HG03378 (cell line): ENCODE results near the gene DENND1A.

ENCODE experiments used
- ATAC-seq: cut with Tn5 transposase; IDR thresholded peaks from one replicate; pipeline ENCODE4 v1.9.1; 2021; ENCODE audit warnings: mild to moderate bottlenecking, moderate library complexity; ENCODE audit not compliant: unreplicated experiment

The DENND1A gene

DNA sequence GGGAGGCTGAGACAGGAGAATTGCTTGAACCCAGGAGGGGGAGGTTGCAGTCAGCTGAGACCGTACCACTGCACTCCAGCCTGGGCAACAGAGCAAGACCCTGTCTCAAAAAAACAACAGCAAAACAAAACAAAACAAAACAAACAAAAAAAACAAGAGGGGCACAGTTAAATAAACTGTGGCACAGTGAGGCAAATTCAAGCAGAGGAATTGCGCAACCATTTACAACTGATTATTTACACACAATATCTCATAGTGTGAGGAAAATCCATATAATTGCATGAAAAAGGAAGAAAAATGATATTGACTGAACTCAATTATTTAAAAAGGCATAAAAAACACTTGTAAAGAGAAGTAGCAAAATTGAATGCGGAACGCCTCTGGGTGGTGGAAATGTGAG, 412.4 kb downstream of the DENND1A start:
- ATAC-seq, result no peak

GRCh38 chr9:123514766-123515165, 415.2 kb downstream of the DENND1A start:
- ATAC-seq, result no peak

- no peak for ATAC-seq
Observed at GRCh38 chr9:123513554-123513953, 416.4 kb downstream of the DENND1A start.

DNA sequence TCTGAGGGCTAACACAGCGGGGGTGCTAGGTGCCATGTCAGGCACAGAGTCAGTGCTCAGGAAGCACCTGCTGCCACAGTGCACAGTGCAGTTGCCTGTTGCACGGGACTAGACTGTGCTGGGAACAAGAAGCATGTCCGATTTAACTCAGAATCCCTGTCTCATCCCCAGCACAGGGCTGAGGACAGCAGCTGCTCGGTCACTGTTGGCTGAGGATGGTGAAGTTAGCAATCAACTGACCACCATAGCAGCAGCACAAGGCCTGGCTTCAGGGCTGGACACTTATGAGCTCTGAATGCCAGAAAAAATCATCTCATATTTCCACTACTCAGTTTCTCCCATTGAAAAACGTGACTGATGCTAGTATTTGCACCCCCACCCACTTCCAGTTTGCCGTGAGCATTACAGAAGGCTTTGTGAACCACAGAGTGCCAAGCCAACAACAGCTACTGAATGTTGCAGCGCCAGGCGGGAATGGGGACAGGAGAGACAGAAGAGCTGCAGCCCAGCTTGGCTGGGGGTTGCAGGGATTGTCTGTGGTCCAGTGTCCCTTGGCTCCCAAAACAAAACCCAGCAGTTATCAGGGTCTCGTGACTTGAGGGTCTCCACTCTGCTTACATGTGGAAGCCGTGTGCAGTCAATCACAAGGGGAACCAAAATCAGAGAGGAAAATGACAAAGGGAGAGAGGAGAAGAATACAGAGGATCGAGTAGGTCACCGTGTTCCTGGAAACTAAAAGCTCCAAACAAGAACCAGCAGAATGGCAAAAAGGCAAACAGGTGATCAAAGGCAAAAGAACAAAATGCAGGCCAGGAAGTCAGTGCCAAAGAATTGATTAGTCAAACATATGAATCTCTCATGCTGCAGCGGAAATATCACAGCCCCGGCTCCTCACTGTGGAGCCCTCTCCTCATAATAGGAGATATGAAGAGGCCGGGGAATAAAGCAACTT, 418.3 kb downstream of the DENND1A start:
- ATAC-seq, result no peak

GRCh38 chr9:123509646-123510045, 420.3 kb downstream of the DENND1A start:
- no peak for ATAC-seq

DNA sequence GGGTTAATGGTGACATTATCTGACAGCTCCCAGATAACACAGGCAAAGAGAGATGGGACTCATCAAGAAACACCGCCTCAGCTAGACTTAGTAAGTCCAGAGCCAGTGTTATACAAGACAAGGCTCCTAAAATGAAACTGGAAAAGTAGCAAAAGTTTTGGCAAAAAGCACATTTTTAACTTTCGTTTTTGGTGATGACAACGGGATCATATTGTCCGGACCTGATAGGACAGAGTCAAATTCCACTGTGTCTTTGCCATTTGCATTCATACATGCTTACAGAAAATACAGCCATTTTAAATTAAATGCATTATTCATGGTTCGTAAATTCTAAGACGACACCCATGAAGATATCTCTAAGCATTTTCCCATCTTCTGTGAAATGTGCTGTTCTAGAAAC, 421.9 kb downstream of the DENND1A start:
- no peak for ATAC-seq

DNA sequence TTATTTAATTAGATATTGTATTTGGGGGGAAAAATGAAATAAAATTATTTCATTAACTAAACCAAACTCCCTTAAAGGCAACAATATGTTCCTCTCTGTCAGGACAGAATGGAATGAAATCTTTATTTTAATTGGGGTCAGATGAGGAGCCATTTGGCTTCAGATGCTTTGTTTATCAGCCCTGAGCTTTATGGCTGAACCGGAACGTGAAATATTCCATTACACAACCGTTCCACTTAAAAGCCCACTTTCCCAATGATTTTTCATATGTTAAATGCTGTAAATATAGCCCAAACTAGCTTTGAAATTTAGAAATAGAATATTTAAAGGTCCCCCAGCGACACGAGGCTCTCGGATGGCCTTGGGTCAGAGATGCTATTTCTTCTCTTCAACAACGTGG, 424.4 kb downstream of the DENND1A start:
- ATAC-seq, result no peak

DNA sequence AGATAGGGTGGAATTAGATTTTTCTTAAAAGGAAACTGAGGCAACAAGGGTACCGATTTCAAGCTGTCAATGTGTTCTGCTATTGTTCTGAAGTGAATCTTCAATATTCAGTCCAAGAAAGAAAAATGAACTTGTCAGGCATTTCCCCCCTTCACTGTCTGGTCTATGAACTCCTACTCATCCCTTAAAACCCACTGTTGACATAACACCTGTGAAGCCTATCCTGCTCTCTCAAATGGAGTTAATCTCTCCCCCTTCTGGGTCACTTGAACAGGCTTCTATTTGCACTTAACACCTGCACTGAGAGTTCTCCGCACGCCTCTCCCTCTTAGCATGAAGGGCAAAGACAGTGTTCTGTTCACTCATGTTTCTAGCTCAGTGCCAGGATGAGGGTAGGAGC, 429.6 kb downstream of the DENND1A start:
- ATAC-seq, result no peak

GRCh38 chr9:123497830-123498229, 432.1 kb downstream of the DENND1A start:
- no peak for ATAC-seq

DNA sequence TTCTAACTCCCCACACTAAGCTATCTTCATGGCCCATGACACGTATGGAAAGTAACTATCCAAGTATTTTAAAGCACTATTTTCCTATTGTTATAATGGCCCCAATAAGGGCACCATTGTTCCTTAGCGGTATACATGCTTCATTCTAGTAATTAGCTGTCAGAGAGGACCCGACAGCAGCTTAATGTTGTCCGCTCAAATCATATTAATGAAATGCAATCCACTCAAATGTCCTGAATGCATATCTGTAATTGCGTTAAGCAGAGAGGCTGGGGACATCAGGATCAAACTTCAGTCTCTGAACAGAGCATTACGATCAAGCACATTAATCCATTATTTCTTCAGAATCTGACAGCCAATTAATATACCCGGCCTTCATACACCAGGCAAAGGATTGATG, 434.2 kb downstream of the DENND1A start:
- ATAC-seq, result no peak

DNA sequence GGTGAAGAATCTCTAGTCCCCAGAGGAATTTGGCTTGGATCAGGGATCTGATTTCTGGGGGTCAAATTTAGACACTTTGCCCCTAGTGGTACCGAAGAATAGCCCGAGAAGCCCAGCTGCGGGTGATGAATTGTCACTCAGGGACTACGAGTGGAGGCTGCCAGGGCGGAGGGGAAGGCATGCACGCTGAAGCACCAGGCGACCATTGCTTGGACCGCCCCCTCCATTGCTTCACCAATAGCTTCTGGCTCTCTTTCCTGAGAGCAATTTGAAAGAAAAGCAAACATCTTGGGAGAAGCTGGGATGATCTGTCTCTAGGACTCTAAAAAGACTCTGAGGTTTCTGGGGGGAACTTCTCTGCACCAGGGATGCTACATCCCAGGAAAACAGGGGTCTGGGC, 436.3 kb downstream of the DENND1A start:
- ATAC-seq, result no peak

DNA sequence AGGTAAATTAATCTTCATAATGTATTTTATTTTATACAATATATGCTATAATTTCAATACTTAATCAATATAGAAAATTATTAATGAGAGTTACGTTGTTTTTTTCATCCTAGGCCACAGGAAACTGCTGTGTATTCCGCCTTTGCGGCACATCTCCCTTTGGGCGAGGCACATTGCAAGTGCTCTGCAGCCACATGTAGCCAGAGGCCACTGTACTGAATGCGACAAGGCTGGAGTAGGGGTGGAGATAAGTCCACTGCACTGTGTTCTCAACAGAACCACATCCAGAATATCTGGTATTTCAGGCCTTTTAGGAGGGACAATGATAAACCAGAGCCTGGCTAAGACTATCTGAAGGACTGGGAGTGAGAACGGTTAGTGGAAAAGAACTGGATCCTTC, 439.2 kb downstream of the DENND1A start:
- ATAC-seq, result no peak

GRCh38 chr9:123488722-123489321, 441.1 kb downstream of the DENND1A start:
- ATAC-seq, result no peak

GRCh38 chr9:123487944-123488548, 441.9 kb downstream of the DENND1A start:
- ATAC-seq, result no peak

DNA sequence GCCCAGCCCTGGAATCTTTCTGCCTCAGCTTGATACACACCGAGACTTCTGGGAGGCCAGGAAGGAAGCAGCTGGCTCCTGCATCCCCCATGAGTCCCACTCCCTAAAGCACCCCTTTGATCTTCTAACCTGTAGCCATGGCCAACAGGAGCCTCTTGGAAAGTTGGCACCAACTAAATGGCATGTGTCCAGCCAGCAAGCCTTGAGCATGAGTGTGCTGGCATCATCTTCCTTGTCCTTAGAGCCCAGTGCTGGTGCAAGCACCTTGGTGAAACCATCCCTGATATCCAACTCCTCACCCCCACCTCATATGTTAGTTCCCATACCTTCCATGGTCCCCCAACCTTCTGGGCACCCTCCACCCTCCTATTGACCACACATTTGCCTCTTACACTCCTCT, 443.5 kb downstream of the DENND1A start:
- no peak for ATAC-seq

DNA sequence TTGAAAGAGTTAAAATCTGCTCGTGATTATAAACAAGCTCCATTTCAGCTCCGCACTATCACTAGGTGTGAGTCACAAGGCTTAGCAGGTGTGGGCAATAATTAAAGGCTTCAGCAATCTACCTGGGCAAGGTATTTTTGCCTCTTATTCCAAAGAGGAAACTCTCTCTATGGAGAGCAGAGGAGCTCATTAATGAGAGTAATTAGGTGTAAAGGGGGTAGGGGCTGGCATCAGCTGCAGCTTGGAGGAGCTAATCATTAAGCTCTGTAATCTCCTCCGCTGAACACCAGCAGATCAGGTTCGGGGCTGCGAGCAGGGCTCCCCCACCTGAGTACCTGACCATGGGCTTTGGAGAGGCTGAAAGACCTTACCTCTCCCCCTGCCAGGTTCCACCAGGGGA, 444.7 kb downstream of the DENND1A start:
- no peak for ATAC-seq

DNA sequence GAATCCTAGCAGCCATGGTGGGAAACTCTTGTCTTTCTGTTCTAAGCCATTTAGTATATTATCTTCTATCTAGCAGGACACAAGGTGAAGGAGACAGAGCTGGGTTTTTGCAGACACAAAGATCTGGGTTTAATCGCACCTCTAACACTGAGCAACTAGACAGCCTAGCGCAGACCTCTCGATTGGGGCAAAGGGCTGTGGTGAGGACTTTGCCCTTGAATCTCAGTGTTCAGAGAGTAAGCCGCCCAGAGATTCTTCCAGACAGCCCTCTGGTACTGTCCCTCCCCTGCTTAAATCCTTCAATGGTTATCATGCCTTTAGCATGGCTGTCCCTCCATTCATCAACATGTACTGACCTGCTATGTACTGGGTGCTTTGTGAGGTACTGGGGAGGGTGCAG, 445.8 kb downstream of the DENND1A start:
- ATAC-seq, result no peak

DNA sequence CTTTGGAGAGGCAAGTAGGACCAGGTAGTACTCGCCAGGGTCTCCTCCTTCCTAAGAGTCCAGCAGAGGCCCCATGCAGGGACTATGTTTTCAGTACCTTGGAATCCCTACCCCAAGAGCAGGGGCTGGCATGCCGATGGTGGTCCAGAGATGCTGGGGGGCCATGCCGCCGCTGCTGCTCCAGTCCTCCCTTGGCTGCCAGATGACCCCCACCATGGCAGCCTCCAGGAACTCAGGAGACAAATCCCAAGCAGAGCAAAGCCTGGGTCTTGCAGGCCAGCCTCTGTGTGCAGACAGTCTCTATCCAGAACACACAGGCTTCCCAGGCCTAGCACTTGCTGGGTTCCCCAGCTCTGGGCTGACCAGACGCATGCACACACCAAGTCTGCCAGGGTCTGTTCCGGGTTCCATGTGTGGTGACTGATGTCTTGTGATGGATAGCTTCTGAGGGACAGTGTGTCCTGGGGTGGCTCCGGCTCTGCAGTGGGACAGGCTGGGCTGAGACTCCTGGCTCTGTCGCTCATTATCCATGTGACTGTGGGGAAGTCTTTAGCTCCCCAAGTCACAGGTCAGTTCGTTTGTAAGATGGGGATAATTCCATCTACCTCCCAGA, 446.6 kb downstream of the DENND1A start:
- no peak for ATAC-seq

GRCh38 chr9:123482295-123482968, 447.5 kb downstream of the DENND1A start:
- no peak for ATAC-seq

- no peak for ATAC-seq
Observed at GRCh38 chr9:123481209-123481865, 448.6 kb downstream of the DENND1A start.
